ENCODE results near the gene TRAP1.

GRCh38 chr16:3726021-3726687 lies 8.8 kb upstream of the TRAP1 start:
- TF ChIP-seq CTCF (IDR thresholded peaks at IDR 0.05; ENCODE audit: low read length): no peak
- no peak for TF ChIP-seq EZH2 (IDR thresholded peaks at IDR 0.05; ENCODE audit: borderline replicate concordance, low read length)

Data from OCI-LY1 (cell line).